ENCODE data around the gene PCGF1.

DNA sequence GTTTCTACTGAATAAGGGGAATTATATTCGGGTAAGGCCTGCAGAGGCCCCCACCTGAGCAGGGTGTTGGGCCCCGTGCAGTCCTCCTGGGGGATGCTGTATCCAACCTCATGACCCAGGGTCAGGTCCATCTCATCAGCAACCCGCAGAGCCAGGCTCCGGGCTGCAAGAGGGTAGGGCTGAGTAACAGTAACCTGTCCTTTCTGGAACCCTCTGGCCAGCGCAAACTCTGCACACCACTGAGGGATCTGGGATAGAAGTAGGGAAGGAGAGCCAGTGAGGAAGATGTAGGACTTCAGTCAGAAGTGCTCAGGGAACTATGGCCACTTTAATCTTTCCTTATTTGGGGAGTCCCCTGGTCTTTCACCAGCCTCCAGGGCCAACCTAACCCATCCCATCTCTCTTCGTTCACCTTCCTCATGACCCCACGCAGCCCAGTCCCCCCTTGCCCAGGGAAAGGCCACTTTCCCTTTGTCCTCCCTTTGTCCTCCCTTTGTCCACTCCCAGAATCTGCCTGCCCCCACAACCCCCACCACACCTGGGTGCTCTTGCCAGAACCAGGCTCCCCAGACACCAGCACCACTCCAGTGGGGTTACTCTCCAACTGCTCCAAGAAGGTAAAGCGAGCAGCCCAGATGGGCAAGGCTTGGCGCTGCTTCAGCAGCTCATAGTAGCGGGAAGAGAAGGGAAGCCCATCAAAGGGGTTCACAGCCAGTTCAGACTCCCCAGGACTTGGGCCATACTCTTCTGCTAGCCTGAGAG, 17.6 kb upstream of the PCGF1 start:
- TF ChIP-seq EP300 (IDR thresholded peaks at IDR 0.05) (no peak), CTCF (IDR thresholded peaks at IDR 0.05) (no peak), POLR2A (IDR thresholded peaks at IDR 0.05) (no peak)
